A549 (cell line): ENCODE results near the gene TNRC6C. TPM values are rescaled to one million over a fixed set of nuclear protein-coding genes. Genes with fewer than 3 reads are reported as not detected.

Source experiments
- ATAC-seq, 2 experiments: fragments of 200-7000 bp in 1 of 2; fragments of >200 bp in 1 of 2; cut with Nextera tagmentation in 1 of 2; cut with Tn5 transposase in 1 of 2; 3 replicates each; pipeline versions ENCODE4 v1.8.0 to v1.9.1; 2018 to 2020; ENCODE audit warnings: mild to moderate bottlenecking in 1 of 2, moderate library complexity in 1 of 2
- CTCF ChIA-PET: fragments of 300-600 bp; sonication (Branson Sonifier 250); formaldehyde crosslinking; extraction: SDS; loops from one replicate; lab custom pipeline; 2021; ENCODE audit warnings: antibody characterized with exemption, inconsistent platforms; lab: Yijun Ruan, JAX
- POLR2A ChIA-PET: fragments of 350-600 bp; formaldehyde crosslinking; extraction: SDS; loops from one replicate; lab custom pipeline; 2021; ENCODE audit warnings: antibody characterized with exemption, inconsistent platforms; lab: Yijun Ruan, JAX
- DNase-seq, 2 experiments: peaks; one replicate each; pipeline versions ENCODE4 v3.0.0 to v3.0.0-alpha.2; 2011 to 2016; ENCODE audit warnings: low read depth in 1 of 2, low spot score in 1 of 2
- FAIRE-seq: peaks from 2 replicates; lab custom pipeline; 2011; peaks lifted over from hg19 to GRCh38; lab: Jason Lieb, UNC
- H3K27ac ChIP-seq, 2 experiments: fragments of >200 bp; sonication (Bioruptor Twin); formaldehyde crosslinking; 3 replicates each; pipeline ENCODE4 v1.5.1; 2016 to 2017
- H3K4me1 ChIP-seq: fragments of >200 bp; sonication (Bioruptor Twin); formaldehyde crosslinking; 3 replicates; pipeline ENCODE4 v1.6.1; 2016
- H3K4me2 ChIP-seq: fragments of >200 bp; sonication (Bioruptor Twin); formaldehyde crosslinking; 3 replicates; pipeline ENCODE4 v1.6.1; 2016
- H3K4me3 ChIP-seq: fragments of >200 bp; sonication (Bioruptor Twin); formaldehyde crosslinking; 3 replicates; pipeline ENCODE4 v1.5.1; 2016
- H3K9me3 ChIP-seq: fragments of >200 bp; sonication (Bioruptor Twin); formaldehyde crosslinking; 3 replicates; pipeline ENCODE4 v1.6.1; 2016
- BHLHE40 ChIP-seq: IDR thresholded peaks from 2 replicates; pipeline ENCODE4 v1.6.1; 2012; ENCODE audit warnings: low read depth, low read length, inconsistent platforms
- CBX8 ChIP-seq: fragments of 200-600 bp; sonication (generic); IDR thresholded peaks from 2 replicates; pipeline ENCODE4 v1.6.1; 2016
- CEBPB ChIP-seq, 2 experiments: fragments of >200 bp in 1 of 2; sonication (Bioruptor Twin) in 1 of 2; formaldehyde crosslinking in 1 of 2; IDR thresholded peaks; 2 replicates each; pipeline ENCODE4 v1.6.1; 2012 to 2016
- CHD2 ChIP-seq: fragments of 150-350 bp; IDR thresholded peaks from 2 replicates; pipeline ENCODE4 v1.6.1; 2014; ENCODE audit warnings: low read length; ENCODE audit not compliant: partially characterized antibody
- E2F6 ChIP-seq: IDR thresholded peaks from 2 replicates; pipeline ENCODE4 v1.6.1; 2012; ENCODE audit warnings: low read depth, borderline replicate concordance
- EHMT2 ChIP-seq: fragments of 200-600 bp; sonication (generic); IDR thresholded peaks from 2 replicates; pipeline ENCODE4 v1.6.1; 2016; ENCODE audit warnings: antibody characterized with exemption, low read depth, mild to moderate bottlenecking, moderate library complexity
- EP300 ChIP-seq, 2 experiments: fragments of >200 bp; sonication (Bioruptor Twin); formaldehyde crosslinking; IDR thresholded peaks; 2 replicates in 1 of 2; 3 replicates in 1 of 2; pipeline ENCODE4 v1.6.1; 2016 to 2017
- ESRRA ChIP-seq: fragments of 150-350 bp; IDR thresholded peaks from 2 replicates; pipeline ENCODE4 v1.6.1; 2014; ENCODE audit warnings: mild to moderate bottlenecking, low read length, borderline replicate concordance
- FOSB ChIP-seq: fragments of 250-450 bp; sonication (Bioruptor Pico); IDR thresholded peaks from 2 replicates; pipeline ENCODE4 v1.5.0; 2020; ENCODE audit warnings: mild to moderate bottlenecking, moderate library complexity
- FOXS1 ChIP-seq: fragments of 250-450 bp; sonication (Bioruptor Pico); IDR thresholded peaks from 2 replicates; pipeline ENCODE4 v1.5.0; 2020; ENCODE audit warnings: mild to moderate bottlenecking, moderate library complexity
- HOXA7 ChIP-seq: fragments of 250-450 bp; sonication (Bioruptor Pico); IDR thresholded peaks from 2 replicates; pipeline ENCODE4 v1.5.0; 2020; ENCODE audit warnings: mild to moderate bottlenecking, moderate library complexity
- KDM5A ChIP-seq: fragments of 200-600 bp; sonication (generic); IDR thresholded peaks from 2 replicates; pipeline ENCODE4 v1.6.1; 2016; ENCODE audit warnings: antibody characterized with exemption, mild to moderate bottlenecking
- MAFK ChIP-seq: fragments of 450-650 bp; IDR thresholded peaks from 2 replicates; pipeline ENCODE4 v1.6.1; 2014; ENCODE audit not compliant: partially characterized antibody
- MYC ChIP-seq: IDR thresholded peaks from 2 replicates; pipeline ENCODE4 v1.6.1; 2012; ENCODE audit warnings: mild to moderate bottlenecking, inconsistent platforms, low read length, improper control_type of control experiment, borderline replicate concordance
- NPAS2 ChIP-seq: fragments of 250-450 bp; sonication (Bioruptor Pico); IDR thresholded peaks from 2 replicates; pipeline ENCODE4 v1.8.0; 2022; ENCODE audit warnings: mild to moderate bottlenecking, moderate library complexity, borderline replicate concordance
- POLR2A ChIP-seq: IDR thresholded peaks from 2 replicates; pipeline ENCODE4 v1.6.1; 2012; ENCODE audit warnings: mild to moderate bottlenecking, low read length
- POLR2AphosphoS2 ChIP-seq: conservative IDR thresholded peaks from 2 replicates; pipeline ENCODE4 v1.6.1; 2012; ENCODE audit warnings: low read length, improper control_type of control experiment, inconsistent platforms
- RARB ChIP-seq: fragments of 250-450 bp; sonication (Bioruptor Pico); IDR thresholded peaks from 2 replicates; pipeline ENCODE4 v1.8.0; 2021; ENCODE audit warnings: mild to moderate bottlenecking, moderate library complexity
- RNF2 ChIP-seq: fragments of 200-600 bp; sonication (generic); IDR thresholded peaks from 2 replicates; pipeline ENCODE4 v1.6.1; 2016; ENCODE audit warnings: low read depth, mild to moderate bottlenecking, antibody characterized with exemption, moderate library complexity, borderline replicate concordance
- TFCP2L1 ChIP-seq: fragments of 250-450 bp; sonication (Bioruptor Pico); IDR thresholded peaks from 2 replicates; pipeline ENCODE4 v1.5.0; 2021; ENCODE audit warnings: mild to moderate bottlenecking
- TP53 ChIP-seq: fragments of 250-450 bp; sonication (Bioruptor Pico); IDR thresholded peaks from 2 replicates; pipeline ENCODE4 v1.5.0; 2021; ENCODE audit warnings: mild to moderate bottlenecking, moderate library complexity
- USF2 ChIP-seq: fragments of 450-650 bp; IDR thresholded peaks from 2 replicates; pipeline ENCODE4 v1.6.1; 2014; ENCODE audit warnings: antibody characterized with exemption
- ZC3H11A ChIP-seq: fragments of 450-650 bp; IDR thresholded peaks from 2 replicates; pipeline ENCODE4 v1.6.1; 2014; ENCODE audit warnings: antibody characterized with exemption, mild to moderate bottlenecking
- ZFP36 ChIP-seq: fragments of 450-650 bp; IDR thresholded peaks from 2 replicates; pipeline ENCODE4 v1.6.1; 2014; ENCODE audit warnings: borderline replicate concordance; ENCODE audit not compliant: partially characterized antibody
- WGBS: methylation state at CpG from one replicate; pipeline ENCODE4 v1.1.6; 2017; ENCODE audit errors: missing lambda C conversion rate; 5-methylcytosine and 5-hydroxymethylcytosine counted together
- polyA plus RNA-seq, 4 experiments: library from polyadenylated mRNA; depleted of rRNA in 3 of 4; stranded (reverse); fragments of >200 nt; fragmentation: RNase III in 1 of 4; extraction: RNeasy Plus Mini Kit Qiagen cat#74134 plus additional on column Dnase treatment in 1 of 4; gene quantifications; 2 replicates in 3 of 4; 3 replicates in 1 of 4; pipeline ENCODE4 v1.2.3, GENCODE V29; 2011 to 2017
- TF ChIP-seq, protein P1 (sequence below): fragments of >200 bp; sonication (Bioruptor Twin); formaldehyde crosslinking; IDR thresholded peaks from 3 replicates; pipeline ENCODE4 v1.6.1; 2016
- TF ChIP-seq, protein P2 (sequence below): fragments of 200-600 bp; sonication (generic); IDR thresholded peaks from 2 replicates; pipeline ENCODE4 v1.6.1; 2016; ENCODE audit warnings: antibody characterized with exemption, mild to moderate bottlenecking, moderate library complexity
- TF ChIP-seq, protein P3 (sequence below): fragments of >200 bp; sonication (Bioruptor Twin); formaldehyde crosslinking; IDR thresholded peaks from 2 replicates; pipeline ENCODE4 v1.6.1; 2016

Gene TNRC6C
- polyA plus RNA-seq, 2 of the 4 experiments (the other 2 are of a cell fraction), result 1.3 to 1.9 TPM

DNA sequence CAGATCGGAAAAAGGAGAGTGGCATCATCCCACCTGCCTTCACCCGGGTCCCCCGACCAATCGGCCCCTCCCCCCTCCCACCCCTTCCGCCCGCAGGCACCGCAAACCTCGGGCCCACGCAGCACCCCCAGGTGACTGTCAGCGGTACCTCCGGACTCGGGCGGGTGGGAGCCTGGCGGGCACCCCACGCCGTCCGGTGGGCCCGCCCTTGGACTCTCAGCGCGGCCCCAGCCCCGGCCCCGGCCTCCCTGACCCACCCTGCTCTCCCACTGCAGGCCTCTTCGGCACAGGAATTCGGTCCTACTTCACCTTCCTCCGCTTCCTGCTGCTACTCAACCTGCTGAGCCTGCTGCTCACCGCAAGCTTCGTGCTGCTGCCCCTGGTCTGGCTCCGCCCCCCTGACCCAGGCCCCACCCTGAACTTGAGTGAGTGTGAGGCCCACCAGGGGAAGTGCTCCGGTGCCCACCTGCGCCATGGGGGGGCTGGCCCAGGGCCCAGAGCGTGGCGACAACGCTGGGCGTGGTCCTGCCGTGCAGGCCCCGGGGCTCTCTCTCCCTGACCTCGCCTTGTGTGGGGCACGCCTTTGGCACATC lies 173.7 kb downstream of the TNRC6C start (continued):
- TF ChIP-seq TP53 (no peak), TFCP2L1 (CRISPR knock-in tag) (no peak), NPAS2 (CRISPR knock-in tag) (no peak), USF2 (no peak), CBX8 (no peak), ZFP36 (no peak), CEBPB (IDR thresholded peaks at IDR 0.05) (no peak)
- TF ChIP-seq, protein P1, sequence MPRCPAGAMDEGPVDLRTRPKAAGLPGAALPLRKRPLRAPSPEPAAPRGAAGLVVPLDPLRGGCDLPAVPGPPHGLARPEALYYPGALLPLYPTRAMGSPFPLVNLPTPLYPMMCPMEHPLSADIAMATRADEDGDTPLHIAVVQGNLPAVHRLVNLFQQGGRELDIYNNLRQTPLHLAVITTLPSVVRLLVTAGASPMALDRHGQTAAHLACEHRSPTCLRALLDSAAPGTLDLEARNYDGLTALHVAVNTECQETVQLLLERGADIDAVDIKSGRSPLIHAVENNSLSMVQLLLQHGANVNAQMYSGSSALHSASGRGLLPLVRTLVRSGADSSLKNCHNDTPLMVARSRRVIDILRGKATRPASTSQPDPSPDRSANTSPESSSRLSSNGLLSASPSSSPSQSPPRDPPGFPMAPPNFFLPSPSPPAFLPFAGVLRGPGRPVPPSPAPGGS, result no peak

DNA sequence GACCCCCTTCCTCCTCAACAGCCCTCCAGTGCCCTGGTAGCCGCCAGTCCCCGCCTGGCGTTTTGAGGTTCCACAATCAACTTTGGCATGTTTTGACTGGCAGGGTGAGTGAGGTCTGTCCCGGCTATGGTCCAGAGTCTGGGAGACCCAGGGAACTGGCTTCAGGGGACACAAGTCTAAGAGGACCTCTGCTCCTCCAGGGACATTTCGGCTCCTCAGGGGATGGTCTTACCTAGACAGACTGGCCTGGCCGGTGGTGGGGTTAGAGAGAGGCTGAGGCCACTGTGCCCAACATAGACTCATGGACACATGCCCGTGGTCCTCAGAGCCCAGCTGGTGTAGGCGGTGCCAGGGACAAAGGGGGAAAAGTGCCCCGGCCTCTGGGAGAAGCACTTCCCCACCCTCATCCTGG lies 174.3 kb downstream of the TNRC6C start:
- Histone ChIP-seq H3K4me3 (no peak overlapping the region), H3K4me2 (no peak overlapping the region), H3K27ac (no peak overlapping the region), H3K9me3 (no peaks in the 10 kb centered on the region), H3K4me1 (peaks cover 7% of the 10 kb centered on the region)
- DNase-seq (no peak), ATAC-seq (no peak), FAIRE-seq (no peak)
- TF ChIP-seq NPAS2 (CRISPR knock-in tag) (no peak), USF2 (no peak), ZC3H11A (no peak), TFCP2L1 (CRISPR knock-in tag) (no peak), POLR2AphosphoS2 (no peak), POLR2A (no peak), EP300 (IDR thresholded peaks at IDR 0.05) (no peak)
- WGBS, result 88% methylated on average over 9 of the region's 9 CpGs
- POLR2A ChIA-PET, result no interaction called here
- CTCF ChIA-PET, result interaction anchor here (1.5 to 24.0 kb wide), 5 partner anchors 9 to 42 kb away, joined by 3 to 295 read pairs (median 164); partner anchors contain the start of genes SYNGR2, TMC6 and TMC8

DNA sequence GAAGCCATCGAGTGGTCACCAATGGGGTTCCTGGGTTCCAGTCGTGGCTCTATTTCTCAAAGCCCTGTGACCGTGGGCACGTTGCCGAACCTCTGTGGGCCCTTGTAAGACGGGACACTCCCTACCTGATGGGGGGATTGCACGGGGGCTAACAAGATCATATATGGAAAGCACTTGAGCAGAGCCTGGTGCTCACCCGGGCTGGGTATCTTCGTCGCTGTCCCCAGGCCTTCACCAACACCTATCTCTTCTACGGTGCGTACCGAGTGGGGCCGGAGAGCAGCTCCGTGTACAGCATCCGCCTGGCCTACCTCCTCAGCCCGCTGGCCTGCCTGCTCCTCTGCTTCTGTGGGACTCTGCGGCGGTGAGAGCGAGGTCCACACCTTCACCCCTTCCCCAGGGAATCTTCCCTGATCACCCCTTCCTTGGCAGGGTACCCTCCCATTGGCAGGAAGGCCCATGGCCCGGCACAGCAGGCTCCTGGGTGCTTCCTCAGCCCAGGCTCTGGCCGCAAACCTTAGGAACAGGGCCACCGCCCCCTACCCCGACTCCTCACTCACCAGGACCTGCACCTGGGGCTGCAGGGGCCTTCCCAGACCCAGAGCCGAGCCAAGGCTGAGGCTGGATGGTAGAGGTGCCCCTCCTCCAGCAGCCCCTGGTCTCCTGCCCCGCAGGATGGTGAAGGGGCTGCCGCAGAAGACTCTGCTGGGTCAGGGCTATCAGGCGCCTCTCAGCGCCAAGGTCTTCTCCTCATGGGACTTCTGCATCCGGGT lies 174.9 kb downstream of the TNRC6C start:
- H3K4me2 ChIP-seq, result no peak overlapping the region
- no peak for DNase-seq
- no peak overlapping the region for H3K4me3 ChIP-seq
- no peak overlapping the region for H3K27ac ChIP-seq
- no peaks in the 10 kb centered on the region for H3K9me3 ChIP-seq
- CTCF ChIA-PET, result interaction anchor here (1.3 to 24.0 kb wide), 12 partner anchors 9 to 119 kb away, joined by 3 to 295 read pairs (median 14); partner anchors contain the start of genes SYNGR2, TK1, TMC6 and TMC8
- no peak for FAIRE-seq
- POLR2A ChIA-PET, result no interaction called here
- ATAC-seq, result peak in 1 of 2 experiments; percentile 1; a peak in 2 of 6 replicates
- 91% methylated on average over 30 of the region's 30 CpGs for WGBS
- peaks cover 6% of the 10 kb centered on the region; the same call in 1 of the 3 replicates for H3K4me1 ChIP-seq
- TF ChIP-seq FOXS1 (CRISPR knock-in tag) (no peak), KDM5A (no peak), NPAS2 (CRISPR knock-in tag) (no peak), CHD2 (no peak), RNF2 (no peak), MAFK (no peak), EP300 (IDR thresholded peaks at IDR 0.05) (no peak), RARB (CRISPR knock-in tag) (no peak), ESRRA (no peak), CBX8 (no peak), FOSB (CRISPR knock-in tag) (no peak), EHMT2 (no peak), BHLHE40 (no peak), HOXA7 (CRISPR knock-in tag) (no peak), MYC (no peak), E2F6 (no peak)
- TF ChIP-seq, protein P2, sequence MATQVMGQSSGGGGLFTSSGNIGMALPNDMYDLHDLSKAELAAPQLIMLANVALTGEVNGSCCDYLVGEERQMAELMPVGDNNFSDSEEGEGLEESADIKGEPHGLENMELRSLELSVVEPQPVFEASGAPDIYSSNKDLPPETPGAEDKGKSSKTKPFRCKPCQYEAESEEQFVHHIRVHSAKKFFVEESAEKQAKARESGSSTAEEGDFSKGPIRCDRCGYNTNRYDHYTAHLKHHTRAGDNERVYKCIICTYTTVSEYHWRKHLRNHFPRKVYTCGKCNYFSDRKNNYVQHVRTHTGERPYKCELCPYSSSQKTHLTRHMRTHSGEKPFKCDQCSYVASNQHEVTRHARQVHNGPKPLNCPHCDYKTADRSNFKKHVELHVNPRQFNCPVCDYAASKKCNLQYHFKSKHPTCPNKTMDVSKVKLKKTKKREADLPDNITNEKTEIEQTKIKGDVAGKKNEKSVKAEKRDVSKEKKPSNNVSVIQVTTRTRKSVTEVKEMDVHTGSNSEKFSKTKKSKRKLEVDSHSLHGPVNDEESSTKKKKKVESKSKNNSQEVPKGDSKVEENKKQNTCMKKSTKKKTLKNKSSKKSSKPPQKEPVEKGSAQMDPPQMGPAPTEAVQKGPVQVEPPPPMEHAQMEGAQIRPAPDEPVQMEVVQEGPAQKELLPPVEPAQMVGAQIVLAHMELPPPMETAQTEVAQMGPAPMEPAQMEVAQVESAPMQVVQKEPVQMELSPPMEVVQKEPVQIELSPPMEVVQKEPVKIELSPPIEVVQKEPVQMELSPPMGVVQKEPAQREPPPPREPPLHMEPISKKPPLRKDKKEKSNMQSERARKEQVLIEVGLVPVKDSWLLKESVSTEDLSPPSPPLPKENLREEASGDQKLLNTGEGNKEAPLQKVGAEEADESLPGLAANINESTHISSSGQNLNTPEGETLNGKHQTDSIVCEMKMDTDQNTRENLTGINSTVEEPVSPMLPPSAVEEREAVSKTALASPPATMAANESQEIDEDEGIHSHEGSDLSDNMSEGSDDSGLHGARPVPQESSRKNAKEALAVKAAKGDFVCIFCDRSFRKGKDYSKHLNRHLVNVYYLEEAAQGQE, result no peak
- TF ChIP-seq, protein P3, sequence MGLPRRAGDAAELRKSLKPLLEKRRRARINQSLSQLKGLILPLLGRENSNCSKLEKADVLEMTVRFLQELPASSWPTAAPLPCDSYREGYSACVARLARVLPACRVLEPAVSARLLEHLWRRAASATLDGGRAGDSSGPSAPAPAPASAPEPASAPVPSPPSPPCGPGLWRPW, result no peak
